Upper lobe of left lung (tissue), 6 donors: Measurements from ENCODE around the gene GGN. TPM values are rescaled to one million over a fixed set of nuclear protein-coding genes. Genes with fewer than 3 reads are reported as not detected.

ENCODE experiments used
- ATAC-seq, 2 donors: fragments of 200-7000 bp; cut with Tn5 transposase; one replicate each; pipeline ENCODE4 v1.9.1; 2022; ENCODE audit warnings: mild to moderate bottlenecking in 2 of 2, moderate library complexity in 2 of 2; ENCODE audit not compliant: low FRiP score in 2 of 2
- DNase-seq, 2 donors: peaks; one replicate each; pipeline ENCODE4 v3.0.0-alpha.2; 2019 to 2020
- H3K27ac ChIP-seq, 4 donors: fragments of 200-600 bp; sonication (generic); one replicate each; pipeline ENCODE4 v1.5.1; 2016 to 2019
- H3K27me3 ChIP-seq, 4 donors: fragments of 200-600 bp; sonication (generic); one replicate each; pipeline ENCODE4 v1.5.1; 2017 to 2019
- H3K36me3 ChIP-seq, 4 donors: fragments of 200-600 bp; sonication (generic); one replicate each; pipeline ENCODE4 v1.5.1; 2016 to 2019
- H3K4me1 ChIP-seq, 4 donors: fragments of 200-600 bp; sonication (generic); one replicate each; pipeline ENCODE4 v1.5.1; 2018 to 2019
- H3K4me3 ChIP-seq, 4 donors: fragments of 200-600 bp; sonication (generic); one replicate each; pipeline ENCODE4 v1.5.1; 2017 to 2019; ENCODE audit warnings: mild to moderate bottlenecking in 2 of 4, moderate library complexity in 1 of 4
- H3K9me3 ChIP-seq, 4 donors: fragments of 200-600 bp; sonication (generic); one replicate each; pipeline ENCODE4 v1.5.1; 2018 to 2019
- CTCF ChIP-seq, 6 experiments: fragments of 450-650 bp in 4 of 6; fragments of 200-600 bp in 2 of 6; sonication (generic) in 2 of 6; IDR thresholded peaks; one replicate each; pipeline ENCODE4 v1.5.1; 2016 to 2019; ENCODE audit warnings: antibody characterized with exemption in 6 of 6
- EP300 ChIP-seq, 4 donors: sonication (generic); formaldehyde crosslinking; IDR thresholded peaks; one replicate each; pipeline ENCODE4 v1.5.1; 2017; ENCODE audit warnings: antibody characterized with exemption in 4 of 4, control low read depth in 2 of 4
- POLR2A ChIP-seq, 4 donors: fragments of 450-650 bp; IDR thresholded peaks; one replicate each; pipeline ENCODE4 v1.5.1; 2016 to 2017; ENCODE audit warnings: antibody characterized with exemption in 4 of 4, mild to moderate bottlenecking in 2 of 4
- POLR2AphosphoS5 ChIP-seq, 2 donors: sonication (generic); formaldehyde crosslinking; IDR thresholded peaks; one replicate each; pipeline ENCODE4 v1.5.1; 2017; ENCODE audit warnings: antibody characterized with exemption in 2 of 2
- WGBS, 2 donors: methylation state at CpG; one replicate each; pipeline ENCODE4 v1.1.5; 2017 to 2018; 5-methylcytosine and 5-hydroxymethylcytosine counted together
- total RNA-seq, 6 donors: library from RNA; depleted of rRNA in 4 of 6; stranded (reverse); fragments of >200 nt in 4 of 6; gene quantifications; one replicate each; pipeline versions ENCODE4 v1.1.0 to v1.2.1, GENCODE V29; 2016 to 2021
- donor health status: DM: no; HTN: no; CAD: no; lungs with moderate emphysema.
- donor health status: DM: no; HTN: yes; CAD: no; lungs with severe emphysema.

The GGN gene
- total RNA-seq, 6 donors from 2014 or later = 0.44 to 8.4 (median 0.95) TPM

GRCh38 chr19:38361633-38362075 lies 26.2 kb downstream of the GGN start:
- 0% methylated on average over 4 to 6 of the region's 37 CpGs for WGBS, 2 donors
- H3K27ac ChIP-seq = peak overlapping the region in 3 of 4 donors; percentile 20 to 61 (median 58)
- H3K36me3 ChIP-seq = no peaks in the 10 kb centered on the region
- peaks cover 0 to 13% (median 1%) of the 10 kb centered on the region in 4 donors for H3K27me3 ChIP-seq
- peaks cover 18 to 22% (median 21%) of the 10 kb centered on the region in 4 donors for H3K4me1 ChIP-seq
- ATAC-seq (peak; percentile 86 to 93), DNase-seq (peak; percentile 80 to 92)
- TF ChIP-seq CTCF (IDR thresholded peaks at IDR 0.05) (peak in 5 of 6 experiments; percentile 21 to 71 (median 39)), EP300 (IDR thresholded peaks at IDR 0.05) (no peak)
- H3K4me3 ChIP-seq = peak overlapping the region; percentile 42 to 78 (median 66)
- H3K9me3 ChIP-seq = no peaks in the 10 kb centered on the region

GRCh38 chr19:38360839-38361631 lies 26.8 kb downstream of the GGN start:
- Histone ChIP-seq H3K27me3 (peaks cover 0 to 13% (median 1%) of the 10 kb centered on the region in 4 donors), H3K9me3 (no peaks in the 10 kb centered on the region), H3K4me1 (peaks cover 18 to 22% (median 21%) of the 10 kb centered on the region in 4 donors), H3K36me3 (no peaks in the 10 kb centered on the region), H3K27ac (peak overlapping the region in 1 of 4 donors; percentile 58), H3K4me3 (peak overlapping the region; percentile 42 to 78 (median 66))
- DNase-seq (peak in 1 of 2 donors; percentile 37), ATAC-seq (peak in 1 of 2 donors; percentile 16)
- whole genome bisulfite sequencing, 2 donors = 17 to 21% methylated on average over 23 of the region's 23 CpGs
- TF ChIP-seq POLR2AphosphoS5 (IDR thresholded peaks at IDR 0.05) (no peak), POLR2A (IDR thresholded peaks at IDR 0.05) (no peak), CTCF (IDR thresholded peaks at IDR 0.05) (no peak)

- H3K27me3 ChIP-seq = peaks cover 0 to 13% (median 1%) of the 10 kb centered on the region in 4 donors
- DNase-seq = no peak
- no peak overlapping the region for H3K4me3 ChIP-seq
- whole genome bisulfite sequencing, 2 donors = 80 to 89% methylated on average over 4 to 8 of the region's 9 CpGs
- no peak for TF ChIP-seq POLR2A (IDR thresholded peaks at IDR 0.05)
- TF ChIP-seq POLR2AphosphoS5 (IDR thresholded peaks at IDR 0.05) = no peak
- TF ChIP-seq CTCF (IDR thresholded peaks at IDR 0.05) = no peak
- TF ChIP-seq EP300 (IDR thresholded peaks at IDR 0.05) = no peak
- no peaks in the 10 kb centered on the region for H3K36me3 ChIP-seq
- peaks cover 18 to 22% (median 21%) of the 10 kb centered on the region in 4 donors for H3K4me1 ChIP-seq
- H3K27ac ChIP-seq = no peak overlapping the region
- ATAC-seq = no peak
- no peaks in the 10 kb centered on the region for H3K9me3 ChIP-seq
Measured at GRCh38 chr19:38360351-38360750, 27.5 kb downstream of the GGN start.

GRCh38 chr19:38359242-38360021 lies 28.4 kb downstream of the GGN start:
- no peaks in the 10 kb centered on the region for H3K36me3 ChIP-seq
- no peak for ATAC-seq
- H3K27ac ChIP-seq = no peak overlapping the region
- TF ChIP-seq EP300 (IDR thresholded peaks at IDR 0.05) (no peak), CTCF (IDR thresholded peaks at IDR 0.05) (no peak), POLR2AphosphoS5 (IDR thresholded peaks at IDR 0.05) (no peak), POLR2A (IDR thresholded peaks at IDR 0.05) (no peak)
- H3K4me3 ChIP-seq = no peak overlapping the region
- H3K27me3 ChIP-seq = peaks cover 0 to 18% (median 1%) of the 10 kb centered on the region in 4 donors
- no peak for DNase-seq
- 56% methylated on average over 12 to 18 of the region's 18 CpGs for WGBS, 2 donors
- peaks cover 18 to 22% (median 21%) of the 10 kb centered on the region in 4 donors for H3K4me1 ChIP-seq
- H3K9me3 ChIP-seq = no peaks in the 10 kb centered on the region
